Omental fat pad (tissue), 4 donors: ENCODE data around the gene EPHB2. TPM values are rescaled to one million over a fixed set of nuclear protein-coding genes. Genes with fewer than 3 reads are reported as not detected.

Experiments used
- ATAC-seq: fragments of 150-250 bp; one replicate; pipeline ENCODE4 v1.9.1; 2016; ENCODE audit warnings: mild to moderate bottlenecking, moderate library complexity; ENCODE audit not compliant: low FRiP score
- DNase-seq: peaks from one replicate; pipeline ENCODE4 v3.0.0-alpha.2; 2019; ENCODE audit warnings: low spot score
- total RNA-seq, 4 donors: library from RNA; depleted of rRNA; stranded (reverse); fragments of >200 nt; gene quantifications; one replicate each; pipeline ENCODE4 v1.1.0, GENCODE V29; 2016
- TF ChIP-seq, protein P1 (sequence below), 3 donors: fragments of 450-650 bp; IDR thresholded peaks; one replicate each; pipeline ENCODE4 v1.5.1; 2016 to 2017; ENCODE audit warnings: antibody characterized with exemption in 3 of 3, mild to moderate bottlenecking in 3 of 3, moderate library complexity in 2 of 3

The EPHB2 gene
- total RNA-seq, 4 donors from 2014 or later = 3.5 to 5.5 (median 4.7) TPM

DNA sequence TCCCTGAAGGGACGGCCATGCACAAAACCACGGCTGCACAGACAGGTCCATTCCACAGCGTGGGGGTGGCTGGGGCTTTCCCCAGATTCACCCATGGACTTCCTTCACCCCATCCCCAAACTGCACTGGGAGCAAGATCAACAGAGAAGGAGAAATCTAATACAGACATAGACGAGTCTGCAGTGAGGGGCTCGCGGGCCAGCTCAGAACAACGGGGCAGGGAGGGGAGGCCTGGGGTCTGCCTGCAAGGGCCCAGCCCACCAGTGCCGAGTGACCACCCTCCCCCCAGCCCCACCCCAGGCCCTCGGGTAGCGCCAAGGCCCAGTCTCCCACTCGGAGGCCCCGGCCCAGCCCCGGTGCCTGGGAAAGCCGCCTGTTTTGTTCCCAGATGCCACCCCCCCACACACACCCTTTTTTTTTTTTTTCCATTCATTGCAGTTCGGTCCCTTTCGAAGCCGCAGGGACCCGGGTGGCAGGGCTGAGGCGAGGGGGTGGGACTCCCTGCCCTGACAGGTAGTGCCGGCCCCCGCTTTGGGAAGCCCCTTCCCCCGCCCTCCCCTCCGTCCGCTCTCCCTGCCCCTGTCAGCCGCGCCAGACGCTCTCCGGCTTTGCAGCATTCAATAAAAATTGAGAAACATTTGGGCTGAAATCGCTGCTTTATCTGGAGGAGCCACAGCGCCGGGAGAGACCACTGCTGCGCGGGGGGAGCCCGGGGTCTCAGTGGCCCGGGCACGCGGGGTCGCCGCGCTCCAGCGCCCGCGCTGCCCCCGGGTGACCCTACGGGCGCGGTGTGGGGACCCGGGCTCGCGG is 543 bp upstream of the EPHB2 start:
- no peak for DNase-seq
- TF ChIP-seq, protein P1, sequence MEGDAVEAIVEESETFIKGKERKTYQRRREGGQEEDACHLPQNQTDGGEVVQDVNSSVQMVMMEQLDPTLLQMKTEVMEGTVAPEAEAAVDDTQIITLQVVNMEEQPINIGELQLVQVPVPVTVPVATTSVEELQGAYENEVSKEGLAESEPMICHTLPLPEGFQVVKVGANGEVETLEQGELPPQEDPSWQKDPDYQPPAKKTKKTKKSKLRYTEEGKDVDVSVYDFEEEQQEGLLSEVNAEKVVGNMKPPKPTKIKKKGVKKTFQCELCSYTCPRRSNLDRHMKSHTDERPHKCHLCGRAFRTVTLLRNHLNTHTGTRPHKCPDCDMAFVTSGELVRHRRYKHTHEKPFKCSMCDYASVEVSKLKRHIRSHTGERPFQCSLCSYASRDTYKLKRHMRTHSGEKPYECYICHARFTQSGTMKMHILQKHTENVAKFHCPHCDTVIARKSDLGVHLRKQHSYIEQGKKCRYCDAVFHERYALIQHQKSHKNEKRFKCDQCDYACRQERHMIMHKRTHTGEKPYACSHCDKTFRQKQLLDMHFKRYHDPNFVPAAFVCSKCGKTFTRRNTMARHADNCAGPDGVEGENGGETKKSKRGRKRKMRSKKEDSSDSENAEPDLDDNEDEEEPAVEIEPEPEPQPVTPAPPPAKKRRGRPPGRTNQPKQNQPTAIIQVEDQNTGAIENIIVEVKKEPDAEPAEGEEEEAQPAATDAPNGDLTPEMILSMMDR (IDR thresholded peaks at IDR 0.05) = no peak
- peak; percentile 54 for ATAC-seq

DNA sequence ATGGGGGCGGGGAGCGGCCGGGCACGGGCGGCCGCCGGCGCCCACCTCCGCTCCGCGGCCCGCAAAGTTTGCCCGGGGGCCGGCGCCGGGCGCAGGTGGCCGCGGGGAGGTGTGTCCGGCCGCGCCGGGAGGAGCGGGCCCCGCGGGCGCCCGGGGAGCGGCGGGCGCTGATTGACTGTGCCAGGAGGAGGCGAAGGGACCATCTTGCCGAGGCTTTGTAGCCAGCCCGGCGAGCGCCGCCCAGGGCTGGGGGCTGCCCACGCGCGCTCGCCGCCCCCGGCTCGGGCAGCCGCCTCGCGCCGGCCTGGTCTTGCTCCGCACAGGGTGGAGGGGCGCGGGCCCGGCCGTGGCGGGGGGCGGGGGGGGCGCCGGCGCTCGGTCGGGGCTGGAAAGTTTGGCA is 432 bp downstream of the EPHB2 start:
- TF ChIP-seq, protein P1 (IDR thresholded peaks at IDR 0.05) = no peak
- ATAC-seq (peak; percentile 31), DNase-seq (no peak)

DNA sequence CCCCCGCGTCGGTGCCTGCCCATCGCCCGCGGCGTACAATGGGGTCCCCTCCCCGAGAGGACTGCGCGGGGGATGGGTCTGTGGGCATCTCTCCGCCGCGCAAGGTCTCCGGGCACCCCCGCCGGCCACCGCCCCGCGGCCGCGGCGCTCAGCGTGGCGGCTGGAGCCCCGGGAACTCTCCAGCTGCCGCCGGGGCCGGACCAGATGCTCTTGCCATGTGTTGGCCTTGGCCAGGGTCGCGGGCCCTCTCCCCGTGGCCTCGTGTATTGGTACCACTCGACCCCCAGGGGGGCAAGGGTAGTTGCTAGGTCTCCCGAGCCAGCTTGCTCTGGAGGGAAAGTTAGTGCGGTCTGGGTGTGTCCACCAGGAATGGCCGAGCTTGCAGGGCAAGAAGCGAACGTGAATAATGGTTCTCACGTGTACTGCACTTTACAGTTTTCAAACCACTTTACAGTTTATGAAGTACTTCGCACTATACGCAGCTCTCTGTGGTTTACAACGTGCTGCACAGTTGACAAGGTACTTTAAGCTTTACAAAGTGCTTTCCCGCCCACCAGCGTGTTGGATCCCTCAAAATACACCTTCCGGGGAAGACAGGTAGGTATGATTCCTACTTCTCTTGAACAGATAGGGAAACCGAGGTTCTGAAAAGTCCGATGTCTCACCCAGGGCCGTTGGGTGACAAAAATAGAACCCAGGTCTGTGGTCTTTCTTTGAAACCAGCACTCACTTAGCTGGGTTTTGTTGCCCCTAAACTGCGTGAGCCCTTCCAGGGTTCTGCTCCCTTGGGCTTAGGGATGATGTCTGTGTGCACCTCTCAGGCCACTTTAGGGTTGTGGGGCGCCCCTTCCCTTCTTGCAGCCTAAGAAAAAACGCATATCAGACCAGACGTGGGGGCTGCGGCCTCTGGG is 1.2 kb downstream of the EPHB2 start:
- TF ChIP-seq, protein P1 (IDR thresholded peaks at IDR 0.05) = no peak
- DNase-seq (no peak), ATAC-seq (no peak)

DNA sequence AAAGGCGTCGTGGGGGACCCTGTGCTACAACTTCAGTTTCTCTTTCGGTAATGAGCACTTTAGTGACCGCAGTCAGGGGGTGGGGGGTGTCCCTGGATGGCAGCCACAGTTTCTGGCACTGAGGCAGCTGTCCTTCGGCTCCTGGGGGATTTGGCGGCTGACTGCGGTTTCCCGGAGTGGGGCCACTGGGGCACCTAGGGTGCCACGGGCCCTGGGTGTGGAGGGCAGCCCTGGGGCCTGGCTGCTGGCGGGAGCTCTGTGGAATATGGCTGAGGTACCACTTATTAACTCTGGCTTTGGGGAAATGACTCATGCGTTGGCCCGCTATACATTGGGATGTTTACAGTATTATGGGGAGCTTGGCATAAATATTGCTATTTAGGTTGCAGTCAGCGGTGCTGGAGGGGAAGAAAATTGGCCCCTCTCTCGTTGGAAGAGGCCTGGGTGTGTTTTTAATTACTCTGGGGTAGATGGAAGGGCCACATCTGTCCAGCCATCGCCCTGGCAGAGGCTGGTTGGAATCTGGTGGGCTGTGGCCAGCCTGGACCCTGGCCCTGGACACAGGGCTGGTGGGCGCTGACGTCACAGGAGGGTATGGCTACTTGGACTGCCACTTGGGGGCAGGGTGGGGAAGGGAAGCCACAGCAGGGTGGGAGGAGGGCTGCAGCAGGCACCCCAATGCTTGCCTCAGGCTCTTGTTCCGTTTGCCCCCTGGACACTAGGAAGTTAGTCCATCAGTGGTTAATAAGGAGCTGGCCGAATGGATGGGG is 2.0 kb downstream of the EPHB2 start:
- ATAC-seq (no peak), DNase-seq (no peak)
- TF ChIP-seq, protein P1 (IDR thresholded peaks at IDR 0.05) = no peak

DNA sequence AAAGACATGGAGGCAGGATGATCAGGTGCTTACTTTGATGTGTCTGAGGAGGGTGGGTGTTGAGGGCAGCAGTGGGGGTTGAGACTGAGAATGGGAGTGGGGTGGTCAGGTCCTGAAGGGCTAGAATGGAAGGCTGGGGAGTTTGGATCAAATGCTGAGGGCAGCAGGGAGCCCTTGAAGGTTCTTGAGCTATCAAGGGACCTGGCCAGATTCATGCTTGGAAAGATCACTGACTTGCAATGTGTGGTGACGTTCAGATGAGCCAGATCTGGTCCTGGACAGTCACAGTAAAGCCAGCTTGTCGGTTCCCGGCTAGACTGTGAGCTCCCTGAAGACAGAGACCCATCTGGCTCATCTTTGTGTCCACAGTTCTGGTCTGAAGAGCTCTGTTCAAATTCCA is 3.8 kb downstream of the EPHB2 start:
- no peak for ATAC-seq

More for the DNA sequence above, 3.8 kb downstream of the EPHB2 start:
- TF ChIP-seq, protein P1 (IDR thresholded peaks at IDR 0.05) = no peak
- no peak for DNase-seq
